ENCODE measurements around the gene ORMDL2.
A peak's percentile ranks its signal among the peaks of the same experiment; 100 is the strongest.
"Not testable (repeated sequence)": the region's sequence is repeated elsewhere in the genome, so short reads cannot be mapped to it uniquely, and the experiment has no call there.

Gene ORMDL2

GRCh38 chr12:55829967-55830600, 12.2 kb downstream of the ORMDL2 start:
- DNase-seq: peak; percentile 62

GRCh38 chr12:55830601-55831446, 13.0 kb downstream of the ORMDL2 start:
- DNase-seq: peak; percentile 83

GRCh38 chr12:55831447-55831815, 13.6 kb downstream of the ORMDL2 start:
- DNase-seq: no peak

- DNase-seq: no peak
Measured at GRCh38 chr12:55833056-55833455, 15.2 kb downstream of the ORMDL2 start.

- not testable (repeated sequence) for DNase-seq
Measured at GRCh38 chr12:55834400-55834799, 16.6 kb downstream of the ORMDL2 start.

GRCh38 chr12:55838361-55838760, 20.5 kb downstream of the ORMDL2 start:
- DNase-seq: no peak

- DNase-seq: no peak
Measured at GRCh38 chr12:55839345-55840140, 21.7 kb downstream of the ORMDL2 start.

GRCh38 chr12:55840581-55841351, 22.9 kb downstream of the ORMDL2 start:
- DNase-seq: no peak

- peak; percentile 41 for DNase-seq
Measured at GRCh38 chr12:55842681-55843429, 25.0 kb downstream of the ORMDL2 start, which contains the start of gene MMP19. TSS of gene MMP19 (minus strand) at chr12:55842936. CDS start at chr12:55842830, 106 bp downstream.

- DNase-seq: no peak
Measured at GRCh38 chr12:55843431-55843830, 25.6 kb downstream of the ORMDL2 start.

- no peak for DNase-seq
Measured at GRCh38 chr12:55844961-55845360, 27.1 kb downstream of the ORMDL2 start.

GRCh38 chr12:55845361-55845760, 27.5 kb downstream of the ORMDL2 start:
- DNase-seq: no peak

- DNase-seq: no peak
Measured at GRCh38 chr12:55845785-55846496, 28.1 kb downstream of the ORMDL2 start.

- peak; percentile 30 for DNase-seq
Measured at GRCh38 chr12:55847033-55847432, 29.2 kb downstream of the ORMDL2 start.

GRCh38 chr12:55847603-55848291, 29.9 kb downstream of the ORMDL2 start:
- peak; percentile 75 for DNase-seq

GRCh38 chr12:55849616-55850343, 31.9 kb downstream of the ORMDL2 start:
- DNase-seq: no peak

- DNase-seq: no peak
Measured at GRCh38 chr12:55850401-55850800, 32.6 kb downstream of the ORMDL2 start.

- no peak for DNase-seq
Measured at GRCh38 chr12:55850893-55851292, 33.1 kb downstream of the ORMDL2 start.

GRCh38 chr12:55852740-55853139, 34.9 kb downstream of the ORMDL2 start:
- no peak for DNase-seq

- DNase-seq: no peak
Measured at GRCh38 chr12:55861396-55861795, 43.6 kb downstream of the ORMDL2 start.
